HepG2 (cell line): ENCODE results near the gene NODAL. TPM values are rescaled to one million over a fixed set of nuclear protein-coding genes. Genes with fewer than 3 reads are reported as not detected.

ENCODE experiments used
- ARHGAP35 ChIP-seq: sonication (generic); formaldehyde crosslinking; IDR thresholded peaks from 2 replicates; pipeline ENCODE4 v1.9.0; 2022; ENCODE audit warnings: mild to moderate bottlenecking, inconsistent platforms, moderate library complexity, missing genetic modification reagents, borderline replicate concordance
- CBFB ChIP-seq: sonication (generic); formaldehyde crosslinking; IDR thresholded peaks from 2 replicates; pipeline ENCODE4 v1.4.0; 2020; ENCODE audit warnings: missing genetic modification reagents
- IKZF4 ChIP-seq: sonication (generic); formaldehyde crosslinking; IDR thresholded peaks from 2 replicates; pipeline ENCODE4 v1.5.1; 2020; ENCODE audit warnings: borderline replicate concordance, mild to moderate bottlenecking, low read depth, missing genetic modification reagents; ENCODE audit errors: not compliant biosample characterization
- KIAA2018 ChIP-seq: sonication (generic); formaldehyde crosslinking; IDR thresholded peaks from 2 replicates; pipeline ENCODE4 v1.5.0; 2020; ENCODE audit warnings: mild to moderate bottlenecking, missing genetic modification reagents, borderline replicate concordance
- NFE2L2 ChIP-seq: fragments of 150-350 bp; IDR thresholded peaks from 2 replicates; pipeline ENCODE4 v1.6.1; 2014; ENCODE audit warnings: low read length
- NRL ChIP-seq: sonication (generic); formaldehyde crosslinking; IDR thresholded peaks from 2 replicates; pipeline ENCODE4 v1.5.0; 2020; ENCODE audit warnings: missing genetic modification reagents, mild to moderate bottlenecking, moderate library complexity, borderline replicate concordance
- RAD21 ChIP-seq: fragments of 450-650 bp; formaldehyde crosslinking; IDR thresholded peaks from 2 replicates; pipeline ENCODE4 v1.5.0; 2020; ENCODE audit warnings: mild to moderate bottlenecking
- RARA ChIP-seq: IDR thresholded peaks from 2 replicates; pipeline ENCODE4 v1.6.1; 2016; ENCODE audit warnings: missing genetic modification reagents, missing compliant biosample characterization
- REST ChIP-seq, 2 experiments: IDR thresholded peaks; 2 replicates each; pipeline ENCODE4 v1.6.1; 2011 to 2012; ENCODE audit warnings: low read length in 2 of 2, borderline replicate concordance in 1 of 2, low read depth in 1 of 2, mild to moderate bottlenecking in 1 of 2, moderate library complexity in 1 of 2
- STAT6 ChIP-seq: sonication (generic); formaldehyde crosslinking; IDR thresholded peaks from 2 replicates; pipeline ENCODE4 v1.4.0; 2020; ENCODE audit warnings: missing genetic modification reagents, mild to moderate bottlenecking, borderline replicate concordance
- SUZ12 ChIP-seq: fragments of 150-350 bp; IDR thresholded peaks from 2 replicates; pipeline ENCODE4 v1.6.1; 2014; ENCODE audit warnings: low read depth, low read length
- ZBTB42 ChIP-seq: sonication (generic); formaldehyde crosslinking; IDR thresholded peaks from 2 replicates; pipeline ENCODE4 v1.5.0; 2020; ENCODE audit warnings: mild to moderate bottlenecking, missing genetic modification reagents
- ZNF256 ChIP-seq: sonication (generic); formaldehyde crosslinking; conservative IDR thresholded peaks from 2 replicates; pipeline ENCODE4 v1.4.0; 2020; ENCODE audit warnings: missing genetic modification reagents
- ZNF772 ChIP-seq: sonication (generic); formaldehyde crosslinking; IDR thresholded peaks from 2 replicates; pipeline ENCODE4 v1.5.0; 2020; ENCODE audit warnings: mild to moderate bottlenecking, missing genetic modification reagents
- polyA plus RNA-seq, 8 experiments: library from polyadenylated mRNA; depleted of rRNA in 3 of 8; stranded (reverse) in 7 of 8; unstranded in 1 of 8; fragments of >200 nt; fragmentation: Illumina TruSeq in 4 of 8; extraction: Trizol in 4 of 8; gene quantifications; 2 replicates each; pipeline versions ENCODE4 v1.2.1 to v1.2.3, GENCODE V29; 2011 to 2016; ENCODE audit warnings: low read depth in 4 of 8, missing spikeins in 1 of 8, mixed read lengths in 1 of 8; ENCODE audit not compliant: insufficient read depth in 1 of 8
- total RNA-seq, 5 experiments: library from RNA; depleted of rRNA; stranded (reverse); fragments of >200 nt; fragmentation: Illumina TruSeq; extraction: Trizol; gene quantifications; 2 replicates each; pipeline ENCODE4 v1.2.3, GENCODE V29; 2016; ENCODE audit warnings: low read depth in 1 of 5

Gene NODAL
- total and polyA plus RNA-seq, 2 of the 13 experiments (the other 11 are each of a cell fraction or from before 2014, with no cell fraction given), result not detected

DNA sequence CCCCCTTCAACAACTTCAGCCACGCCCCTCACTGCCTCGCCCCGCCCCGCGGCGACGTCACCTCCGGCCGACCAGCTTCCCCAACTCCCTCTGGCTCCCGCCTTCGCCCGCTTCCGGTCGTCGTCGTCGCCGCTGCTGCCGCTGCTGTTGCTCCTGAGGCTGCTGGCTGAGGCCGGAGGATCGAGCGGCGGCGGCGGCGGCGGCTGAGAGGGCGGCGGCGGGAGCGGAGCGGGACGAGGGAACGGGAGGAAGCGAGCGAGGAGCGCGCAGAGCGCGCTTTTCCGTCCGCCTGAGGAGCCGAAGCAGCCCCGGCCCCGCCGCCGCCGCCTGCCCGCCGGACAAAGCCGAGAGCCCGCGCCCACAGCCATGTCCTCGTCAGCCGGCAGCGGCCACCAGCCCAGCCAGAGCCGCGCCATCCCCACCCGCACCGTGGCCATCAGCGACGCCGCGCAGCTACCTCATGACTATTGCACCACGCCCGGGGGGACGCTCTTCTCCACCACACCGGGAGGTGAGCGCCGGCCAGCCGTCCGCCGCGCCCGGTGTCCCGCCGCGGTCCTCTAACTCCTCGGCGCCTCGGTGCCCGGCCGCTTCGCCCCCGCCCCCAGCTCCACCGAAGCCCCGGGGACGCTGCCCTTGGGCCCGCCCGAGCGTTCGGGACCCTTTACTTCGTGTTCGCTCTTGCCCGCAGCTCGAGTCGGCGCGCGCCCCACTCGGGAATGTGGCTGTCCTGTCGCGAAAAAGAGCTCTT is 37.3 kb downstream of the NODAL start, which contains the start of gene EIF4EBP2 (continued):
- TF ChIP-seq STAT6 (CRISPR knock-in tag) (no peak), SUZ12 (no peak), NRL (no peak), ZNF256 (CRISPR knock-in tag) (no peak), ZBTB42 (CRISPR knock-in tag) (0 out of 2 replicates have a peak, but pooled peaks have one; percentile 40), REST (IDR thresholded peaks at IDR 0.05; ENCODE audit: borderline replicate concordance in 1 of 2, low read depth in 1 of 2, low read length in 2 of 2) (peak in 1 of 2 experiments; percentile 43; a peak in 1 of 4 replicates), ARHGAP35 (CRISPR knock-in tag) (no peak), ZNF772 (CRISPR knock-in tag) (peak; percentile 84; the same call in 1 of the 2 replicates), NFE2L2 (no peak), KIAA2018 (no peak), RAD21 (CRISPR knock-in tag) (peak; percentile 50), IKZF4 (CRISPR knock-in tag) (no peak), RARA (CRISPR knock-in tag) (0 out of 2 replicates have a peak, but pooled peaks have one; percentile 14), CBFB (0 out of 2 replicates have a peak, but pooled peaks have one; percentile 47)
